AG04449 (cell line): ENCODE measurements around the gene SLC52A3.
"Not testable (repeated sequence)": the region's sequence is repeated elsewhere in the genome, so short reads cannot be mapped to it uniquely, and the experiment has no call there.

Experiments
- CTCF ChIA-PET: fragments of 350-600 bp; formaldehyde crosslinking; extraction: SDS; loops from one replicate; lab custom pipeline; 2021; ENCODE audit warnings: antibody characterized with exemption; lab: Yijun Ruan, JAX
- POLR2A ChIA-PET: fragments of 400-600, 350-600 bp; formaldehyde crosslinking; extraction: SDS; loops from one replicate; lab custom pipeline; 2020; ENCODE audit warnings: antibody characterized with exemption, inconsistent platforms; lab: Yijun Ruan, JAX
- DNase-seq: peaks from one replicate; pipeline ENCODE4 v3.0.0-alpha.2; 2010; ENCODE audit warnings: low read depth, low spot score
- H3K4me3 ChIP-seq: 2 replicates; pipeline ENCODE4 v1.5.1; 2011; ENCODE audit warnings: low read depth, mild to moderate bottlenecking, control low read depth, low read length
- TF ChIP-seq, protein P1 (sequence below): IDR thresholded peaks from one replicate; pipeline ENCODE4 v1.5.1; 2011; ENCODE audit warnings: mild to moderate bottlenecking, moderate library complexity, low read length, control low read depth, inconsistent platforms; ENCODE audit not compliant: insufficient read depth; ENCODE audit errors: missing control alignments

Gene SLC52A3

DNA sequence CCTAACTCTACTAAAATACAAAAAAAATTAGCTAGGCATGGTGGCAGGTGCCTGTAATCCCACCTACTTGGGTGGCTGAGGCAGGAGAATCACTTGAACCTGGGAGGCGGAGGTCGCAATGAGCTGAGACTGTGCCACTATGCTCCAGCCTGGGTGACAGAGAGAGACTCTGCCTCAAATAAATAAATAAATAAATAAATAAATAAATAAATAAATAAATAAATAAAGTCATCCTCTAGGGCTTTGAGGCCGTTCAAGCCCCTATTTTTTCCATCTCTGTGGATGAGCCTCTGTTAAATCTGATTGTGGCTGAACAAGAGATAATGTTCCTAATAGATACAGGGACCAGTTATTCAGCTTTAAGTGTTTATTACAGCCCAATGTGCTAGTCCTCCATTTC lies 33.4 kb upstream of the SLC52A3 start:
- no peak overlapping the region for H3K4me3 ChIP-seq
- TF ChIP-seq, protein P1, sequence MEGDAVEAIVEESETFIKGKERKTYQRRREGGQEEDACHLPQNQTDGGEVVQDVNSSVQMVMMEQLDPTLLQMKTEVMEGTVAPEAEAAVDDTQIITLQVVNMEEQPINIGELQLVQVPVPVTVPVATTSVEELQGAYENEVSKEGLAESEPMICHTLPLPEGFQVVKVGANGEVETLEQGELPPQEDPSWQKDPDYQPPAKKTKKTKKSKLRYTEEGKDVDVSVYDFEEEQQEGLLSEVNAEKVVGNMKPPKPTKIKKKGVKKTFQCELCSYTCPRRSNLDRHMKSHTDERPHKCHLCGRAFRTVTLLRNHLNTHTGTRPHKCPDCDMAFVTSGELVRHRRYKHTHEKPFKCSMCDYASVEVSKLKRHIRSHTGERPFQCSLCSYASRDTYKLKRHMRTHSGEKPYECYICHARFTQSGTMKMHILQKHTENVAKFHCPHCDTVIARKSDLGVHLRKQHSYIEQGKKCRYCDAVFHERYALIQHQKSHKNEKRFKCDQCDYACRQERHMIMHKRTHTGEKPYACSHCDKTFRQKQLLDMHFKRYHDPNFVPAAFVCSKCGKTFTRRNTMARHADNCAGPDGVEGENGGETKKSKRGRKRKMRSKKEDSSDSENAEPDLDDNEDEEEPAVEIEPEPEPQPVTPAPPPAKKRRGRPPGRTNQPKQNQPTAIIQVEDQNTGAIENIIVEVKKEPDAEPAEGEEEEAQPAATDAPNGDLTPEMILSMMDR: no peak
- no peak for DNase-seq
- ChIA-PET CTCF (interaction anchor here (0.9 to 1.8 kb wide), 2 partner anchors 14 to 154 kb away, joined by 3 to 7 read pairs; no protein-coding TSS in a partner anchor), POLR2A (no interaction called here)

DNA sequence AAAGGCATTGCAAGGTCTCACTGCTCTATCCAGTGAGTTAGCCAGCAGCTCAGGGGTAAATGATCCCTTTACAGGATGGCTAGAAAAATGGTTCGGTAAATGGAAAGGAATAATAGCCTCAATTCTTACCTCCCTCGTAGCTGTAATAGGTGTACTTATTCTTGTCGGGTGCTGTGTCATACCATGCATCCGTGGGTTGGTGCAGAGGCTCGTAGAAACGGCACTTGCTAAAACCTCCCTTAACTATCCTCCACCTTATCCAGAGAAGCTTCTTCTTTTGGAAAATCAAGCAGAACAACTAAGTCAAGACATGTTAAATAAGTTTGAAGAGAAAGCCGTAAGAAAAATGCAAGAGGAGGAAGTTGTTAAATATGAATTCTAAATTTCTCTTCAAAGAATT lies 31.7 kb upstream of the SLC52A3 start:
- DNase-seq, CTCF ChIA-PET, POLR2A ChIA-PET, H3K4me3 ChIP-seq: not testable (repeated sequence)

DNA sequence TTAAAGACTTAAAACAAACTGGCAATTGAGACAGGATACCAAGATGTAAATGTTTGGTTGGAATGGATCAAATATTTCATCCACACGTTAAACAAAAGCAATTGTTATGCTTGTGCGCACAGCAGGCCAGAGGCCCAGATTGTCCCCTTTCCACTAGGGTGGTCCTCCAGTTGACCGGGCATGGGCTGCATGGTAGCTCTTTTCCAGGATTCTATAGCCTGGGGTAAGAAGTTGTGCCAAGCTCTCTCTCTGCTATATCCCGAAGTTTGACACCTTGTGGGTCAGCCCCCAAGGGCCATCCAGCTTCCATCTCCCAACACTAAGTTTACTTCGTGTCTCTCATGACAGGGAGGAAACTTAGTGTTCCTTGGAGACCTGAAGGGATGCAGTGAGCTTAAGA lies 30.4 kb upstream of the SLC52A3 start:
- POLR2A ChIA-PET: not testable (repeated sequence)

DNA sequence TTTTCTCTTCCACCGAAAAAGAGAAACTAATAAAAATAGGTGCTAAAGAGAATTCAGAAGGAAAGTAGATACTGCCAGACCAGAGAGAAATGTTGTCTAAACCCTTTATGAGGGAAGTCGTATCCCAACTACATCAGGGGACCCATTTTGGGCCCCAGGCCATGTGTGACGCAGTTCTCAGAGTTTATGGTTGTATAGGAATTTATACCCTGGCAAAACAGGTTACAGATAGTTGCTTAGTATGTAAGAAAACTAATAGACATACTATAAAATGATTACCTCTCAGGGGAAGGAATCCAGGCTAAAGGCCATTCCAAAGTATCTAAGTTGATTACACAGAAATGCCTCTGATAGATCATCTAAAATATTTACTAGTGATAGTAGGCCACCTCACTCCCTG lies 28.6 kb upstream of the SLC52A3 start:
- DNase-seq: no peak
- ChIA-PET POLR2A (no interaction called here), CTCF (no interaction called here)
- TF ChIP-seq, protein P1: no peak
- H3K4me3 ChIP-seq: no peak overlapping the region

More for the DNA sequence above, 30.4 kb upstream of the SLC52A3 start:
- DNase-seq, H3K4me3 ChIP-seq, CTCF ChIA-PET: not testable (repeated sequence)

DNA sequence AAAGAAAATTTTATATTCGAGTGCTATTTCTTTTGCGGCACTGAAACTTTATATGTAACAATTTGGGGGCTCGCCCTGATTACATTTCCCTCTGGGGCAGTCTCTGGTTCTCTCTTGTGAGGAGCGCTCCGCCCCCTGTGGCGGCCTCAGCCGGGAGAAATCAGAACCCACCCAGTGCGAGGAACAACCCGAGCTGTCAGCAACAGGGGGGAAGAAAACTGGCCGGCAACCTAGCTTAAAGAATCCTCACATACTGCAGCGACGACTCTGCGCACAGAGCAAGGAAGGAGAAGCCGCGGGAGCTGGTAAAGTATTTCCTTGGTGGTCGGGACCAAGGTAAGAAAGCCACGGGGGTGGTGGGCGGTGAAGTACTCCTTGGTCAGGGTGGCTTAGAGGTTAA lies 23.9 kb upstream of the SLC52A3 start:
- H3K4me3 ChIP-seq: no peak overlapping the region
- TF ChIP-seq, protein P1: no peak
- no peak for DNase-seq
- POLR2A ChIA-PET: no interaction called here
- CTCF ChIA-PET: no interaction called here

DNA sequence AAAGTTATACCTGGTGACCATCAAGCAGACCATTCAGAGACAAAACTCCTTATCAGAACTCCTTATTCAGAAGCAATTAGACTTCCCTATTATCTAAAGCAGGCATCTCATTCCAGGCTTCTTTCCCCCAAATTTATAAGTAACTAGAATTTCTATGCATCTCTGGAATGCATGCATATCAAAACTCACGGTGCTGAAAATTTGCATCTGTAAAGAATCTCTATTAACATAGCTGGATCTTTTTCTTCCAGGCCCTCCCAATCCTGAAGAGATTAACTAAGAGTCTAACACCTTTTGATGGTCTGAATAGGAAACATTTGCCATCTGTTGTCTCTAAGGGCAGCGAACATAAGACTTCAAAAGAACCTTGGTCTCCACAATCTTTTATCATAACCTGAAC lies 22.8 kb upstream of the SLC52A3 start:
- DNase-seq: no peak
- ChIA-PET POLR2A (no interaction called here), CTCF (no interaction called here)
- H3K4me3 ChIP-seq: no peak overlapping the region
- TF ChIP-seq, protein P1: no peak

DNA sequence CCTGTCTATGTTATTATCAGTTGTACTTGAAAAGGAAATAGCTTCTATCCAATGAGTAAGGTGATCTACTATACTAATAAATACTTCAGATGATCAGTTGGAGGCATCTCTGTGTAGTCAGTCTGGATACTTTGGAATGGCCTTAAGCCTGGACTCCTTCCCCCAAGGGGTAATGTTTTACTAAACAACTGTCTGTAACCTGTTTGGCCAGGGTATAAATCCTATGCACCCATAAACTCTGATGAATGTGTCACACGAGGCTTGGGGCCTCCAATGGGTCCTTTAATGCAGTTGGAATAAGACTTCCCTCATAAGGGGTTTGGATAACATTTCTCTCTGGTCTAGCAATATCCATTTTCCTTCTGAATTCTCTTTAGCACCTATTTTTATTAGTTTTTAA lies 19.5 kb upstream of the SLC52A3 start:
- no peak overlapping the region for H3K4me3 ChIP-seq
- ChIA-PET CTCF (no interaction called here), POLR2A (no interaction called here)
- DNase-seq: no peak
- TF ChIP-seq, protein P1: no peak
